GM23338 (cell line): Measurements from ENCODE around the gene STKLD1. TPM values are rescaled to one million over a fixed set of nuclear protein-coding genes. Genes with fewer than 3 reads are reported as not detected.

Experiments
- ATAC-seq: fragments of 200-7000 bp; cut with Tn5 transposase; 3 replicates; pipeline ENCODE4 v1.9.1; 2020
- DNase-seq: peaks from one replicate; pipeline ENCODE4 v3.0.0-alpha.2; 2015; ENCODE audit warnings: low spot score
- H2AFZ ChIP-seq: fragments of 200-600 bp; sonication (generic); 2 replicates; pipeline ENCODE4 v1.8.0; 2016; ENCODE audit warnings: antibody characterized with exemption, mild to moderate bottlenecking, moderate library complexity
- H3F3A ChIP-seq: fragments of 200-600 bp; sonication (generic); replicated peaks from 2 replicates; pipeline ENCODE4 v1.8.0; 2017; ENCODE audit warnings: antibody characterized with exemption, mixed run types, low read depth
- H3K27ac ChIP-seq: fragments of 200-600 bp; sonication (generic); 2 replicates; pipeline ENCODE4 v1.6.1; 2016; ENCODE audit warnings: low read depth
- H3K27me3 ChIP-seq: fragments of 200-600 bp; sonication (generic); 2 replicates; pipeline ENCODE4 v1.8.0; 2016; ENCODE audit warnings: mild to moderate bottlenecking, mixed run types, moderate library complexity; ENCODE audit not compliant: insufficient read depth
- H3K36me3 ChIP-seq: fragments of 200-600 bp; sonication (generic); 2 replicates; pipeline ENCODE4 v1.8.0; 2016; ENCODE audit warnings: mild to moderate bottlenecking; ENCODE audit not compliant: insufficient read depth
- H3K4me1 ChIP-seq: fragments of 200-600 bp; sonication (generic); 2 replicates; pipeline ENCODE4 v1.8.0; 2016; ENCODE audit warnings: mild to moderate bottlenecking, moderate library complexity; ENCODE audit not compliant: insufficient read depth
- H3K4me2 ChIP-seq: fragments of 200-600 bp; sonication (generic); 2 replicates; pipeline ENCODE4 v1.7.1; 2017; ENCODE audit warnings: mixed run types
- H3K4me3 ChIP-seq: fragments of 200-600 bp; sonication (generic); 2 replicates; pipeline ENCODE4 v1.6.1; 2016; ENCODE audit warnings: mixed run types
- H3K79me2 ChIP-seq: fragments of 200-600 bp; sonication (generic); replicated peaks from 2 replicates; pipeline ENCODE4 v1.8.0; 2017; ENCODE audit warnings: mild to moderate bottlenecking; ENCODE audit not compliant: insufficient read depth
- H3K9me2 ChIP-seq: fragments of 200-600 bp; sonication (generic); 2 replicates; pipeline ENCODE4 v1.8.0; 2017; ENCODE audit not compliant: insufficient read depth
- H4K20me1 ChIP-seq: fragments of 200-600 bp; sonication (generic); replicated peaks from 2 replicates; pipeline ENCODE4 v1.8.0; 2017; ENCODE audit warnings: mild to moderate bottlenecking; ENCODE audit not compliant: insufficient read depth
- H3K27ac Mint-ChIP-seq: 2 replicates; pipeline ENCODE4 v1.8.0; 2020; ENCODE audit warnings: inconsistent platforms, mild to moderate bottlenecking, moderate library complexity, mixed read lengths
- H3K27me3 Mint-ChIP-seq: 3 replicates; pipeline ENCODE4 v1.8.0; 2022; ENCODE audit warnings: low read depth, mild to moderate bottlenecking, moderate library complexity, mixed read lengths, inconsistent platforms; ENCODE audit not compliant: insufficient read depth, poor library complexity
- H3K36me3 Mint-ChIP-seq: 3 replicates; pipeline ENCODE4 v1.8.0; 2021; ENCODE audit warnings: low read depth, mild to moderate bottlenecking, inconsistent platforms, moderate library complexity, mixed read lengths
- H3K4me1 Mint-ChIP-seq: 3 replicates; pipeline ENCODE4 v1.8.0; 2020; ENCODE audit warnings: mild to moderate bottlenecking, inconsistent platforms, mixed read lengths
- H3K4me3 Mint-ChIP-seq: 3 replicates; pipeline ENCODE4 v1.8.0; 2021; ENCODE audit warnings: moderate library complexity, mild to moderate bottlenecking, inconsistent platforms, mixed read lengths
- H3K9me3 Mint-ChIP-seq: 3 replicates; pipeline ENCODE4 v1.8.0; 2020; ENCODE audit warnings: moderate library complexity, mild to moderate bottlenecking, inconsistent platforms, mixed read lengths
- CREB1 ChIP-seq: fragments of 250-450 bp; sonication (Bioruptor Pico); IDR thresholded peaks from 2 replicates; pipeline ENCODE4 v1.5.0; 2020; ENCODE audit warnings: low read depth, mild to moderate bottlenecking, moderate library complexity
- EZH2 ChIP-seq: fragments of 200-600 bp; sonication (generic); IDR thresholded peaks from one replicate; pipeline ENCODE4 v1.8.0; 2017; ENCODE audit warnings: antibody characterized with exemption, mild to moderate bottlenecking, low read depth; ENCODE audit not compliant: unreplicated experiment
- EZH2phosphoT487 ChIP-seq: fragments of 200-600 bp; sonication (generic); IDR thresholded peaks from one replicate; pipeline ENCODE4 v1.8.1; 2018; ENCODE audit warnings: antibody characterized with exemption; ENCODE audit not compliant: unreplicated experiment
- JUNB ChIP-seq: IDR thresholded peaks from one replicate; pipeline ENCODE4 v1.6.1; 2016; ENCODE audit warnings: antibody characterized with exemption; ENCODE audit not compliant: unreplicated experiment
- NANOG ChIP-seq: IDR thresholded peaks from 2 replicates; pipeline ENCODE4 v1.6.1; 2016; ENCODE audit warnings: antibody characterized with exemption, borderline replicate concordance
- POLR2AphosphoS5 ChIP-seq: IDR thresholded peaks from 2 replicates; pipeline ENCODE4 v1.6.1; 2016; ENCODE audit warnings: antibody characterized with exemption, low read depth
- ZNF114 ChIP-seq: fragments of 250-450 bp; sonication (Bioruptor Pico); IDR thresholded peaks from 2 replicates; pipeline ENCODE4 v1.5.0; 2020; ENCODE audit warnings: mild to moderate bottlenecking, moderate library complexity
- ZNF462 ChIP-seq: fragments of 250-450 bp; sonication (Bioruptor Pico); IDR thresholded peaks from 2 replicates; pipeline ENCODE4 v1.5.0; 2020; ENCODE audit warnings: mild to moderate bottlenecking, moderate library complexity
- polyA plus RNA-seq: library from polyadenylated mRNA; unstranded; fragments of >200 nt; fragmentation: Nextera tagmentation; extraction: Ambion mirVana; gene quantifications from 2 replicates; pipeline ENCODE4 v1.2.1, GENCODE V29; 2016
- total RNA-seq: library from RNA; depleted of rRNA; stranded (reverse); fragments of >200 nt; shearing (Covaris generic); gene quantifications from 2 replicates; pipeline ENCODE4 v1.2.3, GENCODE V29; 2014

The STKLD1 gene
- total and polyA plus RNA-seq, 2 experiments from 2014 or later: 0.57 TPM; not detected in 1

DNA sequence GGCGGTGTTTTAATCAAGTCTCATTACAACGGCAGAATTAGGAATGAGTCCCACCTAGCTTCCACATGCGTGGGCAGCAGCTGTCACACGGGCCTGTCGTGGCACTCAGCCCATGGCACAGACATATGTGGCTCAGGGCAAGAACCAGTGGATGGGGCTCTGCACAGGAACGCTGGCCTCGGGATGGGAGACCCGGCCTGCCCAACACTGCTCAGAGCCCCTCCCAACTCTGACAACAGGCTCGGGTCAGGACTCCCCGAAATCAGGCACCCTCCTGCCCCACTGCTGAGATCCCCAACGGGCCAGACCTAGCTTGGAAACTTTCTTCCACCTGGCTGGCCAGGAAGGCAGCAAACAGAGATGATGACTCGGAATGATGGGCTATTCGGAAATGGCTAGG lies 35.2 kb upstream of the STKLD1 start (continued):
- TF ChIP-seq ZNF462 (no peak), ZNF114 (CRISPR knock-in tag) (no peak)

DNA sequence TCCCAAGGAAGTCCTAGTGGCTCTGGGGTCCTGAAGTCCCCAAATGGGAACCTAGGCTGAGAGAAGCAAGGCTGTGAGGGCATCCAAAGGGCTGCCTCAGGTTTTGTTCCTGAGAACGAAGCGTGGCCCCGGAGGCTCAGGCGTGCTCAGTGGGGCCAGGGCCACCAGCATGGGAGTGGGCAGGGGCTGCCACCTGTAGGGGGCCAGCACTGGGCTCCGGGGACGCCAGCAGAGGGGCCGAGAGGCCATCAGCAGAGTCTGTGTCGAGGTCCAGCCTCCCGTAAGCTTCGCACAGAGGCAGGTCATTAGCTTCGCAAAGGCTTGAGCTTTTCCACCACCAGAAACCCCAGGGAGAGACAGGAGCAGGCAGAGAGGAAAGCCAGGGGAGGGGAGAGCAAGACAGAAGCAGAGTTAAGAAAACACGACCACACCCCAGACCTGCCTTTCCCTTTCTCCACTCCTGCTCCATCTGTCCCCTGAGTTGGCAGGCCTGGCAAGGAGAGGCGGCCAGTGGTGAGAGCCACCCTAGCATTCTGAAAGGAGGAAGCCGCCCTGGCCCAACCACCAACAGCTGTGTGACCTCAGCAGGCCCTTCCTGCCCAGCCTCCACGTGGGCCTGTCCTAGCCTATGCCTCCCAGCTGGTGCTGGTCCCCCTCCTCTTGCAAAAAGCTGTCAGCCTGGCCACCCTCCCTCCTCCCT lies 34.6 kb upstream of the STKLD1 start:
- peaks cover 7% of the 10 kb centered on the region for H3K4me1 Mint-ChIP-seq
- Histone ChIP-seq H2AFZ (no peak overlapping the region), H4K20me1 (peaks cover 22% of the 10 kb centered on the region), H3K27me3 (no peaks in the 10 kb centered on the region), H3K36me3 (peaks cover 21% of the 10 kb centered on the region), H3K4me1 (peaks cover 3% of the 10 kb centered on the region), H3K27ac (no peak overlapping the region), H3K9me2 (no peaks in the 10 kb centered on the region), H3F3A (peaks cover 33% of the 10 kb centered on the region; the same call in 1 of the 2 replicates), H3K4me3 (no peak overlapping the region), H3K79me2 (peaks cover 14% of the 10 kb centered on the region), H3K4me2 (no peak overlapping the region)
- ATAC-seq (no peak), DNase-seq (no peak)
- H3K4me3 Mint-ChIP-seq: no peak overlapping the region
- H3K27ac Mint-ChIP-seq: no peak overlapping the region
- H3K36me3 Mint-ChIP-seq: peaks cover 76% of the 10 kb centered on the region
- H3K27me3 Mint-ChIP-seq: peaks cover 6% of the 10 kb centered on the region
- H3K9me3 Mint-ChIP-seq: no peaks in the 10 kb centered on the region
- no peak for TF ChIP-seq EZH2phosphoT487
- TF ChIP-seq ZNF462: no peak
- TF ChIP-seq ZNF114 (CRISPR knock-in tag): no peak
- TF ChIP-seq NANOG: no peak
- TF ChIP-seq EZH2: no peak
- TF ChIP-seq POLR2AphosphoS5: no peak
- no peak for TF ChIP-seq JUNB
- no peak for TF ChIP-seq CREB1
